HEK293T (cell line): ENCODE results near the gene TTLL11.

Experiments used
- FOXM1 ChIP-seq: fragments of 450-650 bp; IDR thresholded peaks from 2 replicates; pipeline ENCODE4 v1.6.1; 2017; ENCODE audit warnings: mild to moderate bottlenecking, borderline replicate concordance
- HDGF ChIP-seq: fragments of 450-650 bp; IDR thresholded peaks from 2 replicates; pipeline ENCODE4 v1.6.1; 2017; ENCODE audit warnings: antibody characterized with exemption, borderline replicate concordance
- NFRKB ChIP-seq: fragments of 450-650 bp; IDR thresholded peaks from 2 replicates; pipeline ENCODE4 v1.6.1; 2016; ENCODE audit warnings: mild to moderate bottlenecking, moderate library complexity
- PKNOX1 ChIP-seq: fragments of 450-650 bp; IDR thresholded peaks from 2 replicates; pipeline ENCODE4 v1.6.1; 2016
- SUZ12 ChIP-seq: fragments of 450-650 bp; IDR thresholded peaks from 2 replicates; pipeline ENCODE4 v1.6.1; 2016; ENCODE audit warnings: mild to moderate bottlenecking
- TARDBP ChIP-seq: fragments of 450-650 bp; IDR thresholded peaks from 2 replicates; pipeline ENCODE4 v1.6.1; 2016

GRCh38 chr9:122090981-122091380 is 2.1 kb downstream of the TTLL11 start:
- TF ChIP-seq TARDBP: no peak
- no peak for TF ChIP-seq HDGF
- no peak for TF ChIP-seq PKNOX1
- no peak for TF ChIP-seq NFRKB
- TF ChIP-seq FOXM1: no peak
- TF ChIP-seq SUZ12: no peak
